IPS DF 19.7 (cell line): Measurements from ENCODE around the gene DSE.

Experiments
- DNase-seq: peaks from one replicate; pipeline ENCODE4 v3.0.0-alpha.2; 2013; ENCODE audit warnings: low read depth, low spot score

Gene DSE

DNA sequence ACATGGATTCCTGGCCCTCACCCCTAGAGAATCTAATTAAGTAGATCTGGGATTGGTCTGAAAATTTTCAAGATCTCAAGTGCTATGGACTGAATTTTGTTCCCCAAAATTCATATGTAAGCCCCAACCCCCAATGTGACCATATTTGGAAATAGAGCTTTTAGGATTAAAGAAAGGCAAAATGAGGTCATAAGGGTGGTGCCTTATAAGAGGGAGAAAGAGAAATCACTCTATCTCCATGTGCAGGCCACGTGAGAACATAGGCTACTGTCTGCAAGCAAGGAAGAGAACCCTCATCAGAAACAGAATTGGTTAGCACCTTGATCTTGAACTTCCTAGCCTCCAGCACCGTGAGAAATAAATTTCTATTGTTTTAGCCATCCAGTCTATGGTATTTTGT is 8.5 kb upstream of the DSE start:
- DNase-seq = no peak

DNA sequence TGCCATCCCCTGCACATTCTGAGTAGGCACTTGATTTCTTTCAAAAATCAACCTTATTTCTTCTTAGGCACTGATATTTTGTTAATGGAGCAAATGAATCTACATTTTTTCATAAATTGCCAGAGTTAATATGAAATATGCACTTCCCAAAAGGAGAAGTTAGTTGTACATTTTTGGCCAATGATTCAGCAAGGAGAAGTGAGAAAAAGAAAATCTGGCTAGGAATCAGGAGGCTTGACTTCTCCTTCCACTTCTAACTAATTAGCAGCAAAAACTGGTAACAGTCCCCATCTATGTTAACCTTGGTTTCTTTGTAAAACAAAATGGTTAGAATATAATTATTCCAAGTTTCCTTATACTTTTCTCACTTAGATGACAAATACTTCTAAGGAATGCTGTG is 7.0 kb upstream of the DSE start:
- no peak for DNase-seq

GRCh38 chr6:116364321-116364720 is 6.4 kb upstream of the DSE start:
- DNase-seq = no peak

GRCh38 chr6:116365743-116366142 is 5.0 kb upstream of the DSE start:
- no peak for DNase-seq

DNA sequence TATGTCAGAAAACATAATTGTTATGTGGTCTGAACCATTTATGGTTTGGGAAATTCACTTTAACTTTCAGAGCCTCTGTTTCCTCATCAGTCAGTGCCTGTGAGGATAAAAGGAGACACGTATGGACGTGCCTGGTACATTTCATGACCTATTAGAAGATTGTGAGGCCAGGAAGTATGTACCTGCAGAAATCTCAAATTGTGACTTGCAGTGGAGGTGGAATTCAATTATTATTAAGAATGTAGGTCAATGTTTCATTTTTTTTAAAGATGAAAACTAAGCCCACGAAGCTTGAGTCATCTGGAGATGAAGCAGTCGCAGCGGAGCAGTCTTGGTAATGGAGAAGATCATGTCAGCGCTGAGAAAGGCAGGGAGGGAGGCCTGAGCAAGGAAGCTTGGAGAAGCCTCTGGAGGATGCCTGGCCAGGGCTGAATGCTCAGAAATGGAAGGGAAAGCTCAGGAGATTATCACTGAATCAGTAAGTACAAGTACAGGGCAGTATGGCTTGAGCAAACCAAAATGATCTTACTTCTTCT is 3.9 kb upstream of the DSE start:
- DNase-seq = no peak

DNA sequence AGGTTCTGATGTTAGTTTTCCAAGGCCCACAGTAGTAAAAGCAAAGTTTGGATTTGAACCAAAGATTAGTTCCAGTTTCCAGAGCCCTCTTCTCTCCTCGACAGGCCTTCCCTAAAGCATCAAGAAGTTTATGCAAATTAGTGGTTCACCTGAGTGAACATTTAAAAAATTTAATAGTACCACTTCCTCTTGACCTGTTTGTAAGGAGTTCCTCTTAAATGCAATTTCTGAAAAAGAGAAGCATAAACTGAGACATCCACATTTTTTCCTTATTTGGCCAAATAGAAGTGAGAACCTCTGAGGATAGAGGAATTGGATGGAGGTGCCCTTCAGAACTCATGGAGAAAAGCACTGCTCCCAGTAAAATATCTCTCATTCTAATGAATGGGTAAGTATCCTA is 1.2 kb upstream of the DSE start:
- DNase-seq = no peak

DNA sequence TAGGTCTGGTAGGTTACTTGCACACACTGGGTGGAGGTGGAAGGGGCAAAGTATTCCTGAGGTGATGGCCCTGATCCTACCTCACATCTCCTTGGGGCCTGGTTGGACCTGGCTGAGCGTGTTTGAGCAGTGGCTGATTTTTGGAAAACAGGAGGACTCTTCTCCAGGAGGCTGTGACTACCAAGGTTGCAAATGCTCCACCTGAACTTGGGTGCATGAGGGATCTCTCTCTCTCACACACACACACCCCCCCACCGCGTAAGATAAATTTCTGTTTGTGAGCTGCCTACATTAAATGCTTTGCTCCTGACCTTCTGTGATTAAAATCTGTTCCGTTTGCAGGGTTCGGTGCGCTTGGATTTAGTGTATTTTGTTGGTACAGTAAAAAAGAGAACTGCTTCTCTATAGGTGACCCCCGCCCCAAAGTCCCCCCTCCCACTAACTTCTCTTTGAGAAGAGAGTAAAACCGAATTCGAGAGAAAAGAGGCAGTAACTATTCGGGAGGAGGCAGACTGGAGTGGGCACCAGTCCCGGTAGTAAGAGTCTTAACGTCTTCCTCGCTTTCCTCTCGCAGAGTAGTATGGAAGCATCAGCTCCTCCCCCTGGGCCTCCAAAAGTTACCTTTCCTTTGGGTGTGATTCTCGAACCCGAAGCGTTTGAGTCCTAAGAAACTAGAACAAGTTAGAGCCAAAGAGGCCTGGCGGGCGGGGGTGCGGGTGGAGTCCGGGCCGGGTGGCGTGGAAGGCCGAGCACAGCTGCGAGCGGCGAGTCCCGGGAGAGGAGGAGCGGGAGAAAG is 585 bp upstream of the DSE start:
- DNase-seq = peak; percentile 38

DNA sequence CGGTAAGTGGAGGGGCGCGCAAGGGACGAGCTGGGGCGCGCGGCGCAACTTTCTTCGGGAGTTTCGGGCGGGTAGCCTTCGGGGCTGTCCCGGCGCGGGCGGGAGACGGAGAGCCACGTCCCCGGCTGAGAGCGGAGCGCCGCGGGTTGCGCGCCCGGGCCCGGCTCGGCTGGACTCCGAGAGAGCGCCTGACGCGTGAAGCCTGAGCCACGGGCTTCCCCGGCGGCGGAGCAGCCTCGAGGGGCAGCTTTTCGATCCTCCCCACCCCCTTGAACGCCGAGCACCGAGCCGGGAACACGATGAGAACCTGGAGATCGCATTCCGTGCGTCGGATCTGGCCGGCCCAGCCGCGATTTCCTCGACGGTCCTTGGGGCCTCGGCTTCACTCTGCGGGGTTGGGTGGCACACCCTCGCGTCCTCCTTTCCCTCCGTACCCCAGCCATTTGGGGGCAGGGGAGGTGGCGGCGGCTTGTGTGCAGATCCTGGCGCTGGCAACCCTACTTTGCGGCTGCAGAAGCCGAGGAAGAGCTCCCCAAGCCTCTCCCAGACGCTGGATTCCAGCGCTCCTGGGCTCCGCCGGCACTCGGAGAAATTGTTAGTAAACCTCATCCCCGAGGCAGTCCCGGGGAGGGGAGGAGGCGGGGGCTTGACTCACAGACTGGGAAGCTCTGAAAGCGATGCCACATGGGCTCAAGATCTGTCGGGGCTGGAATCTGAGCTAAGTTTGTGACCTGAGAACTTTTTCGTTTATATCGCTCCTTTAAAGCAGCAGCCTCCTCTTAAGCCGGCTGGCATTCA is 572 bp downstream of the DSE start:
- peak; percentile 45 for DNase-seq

DNA sequence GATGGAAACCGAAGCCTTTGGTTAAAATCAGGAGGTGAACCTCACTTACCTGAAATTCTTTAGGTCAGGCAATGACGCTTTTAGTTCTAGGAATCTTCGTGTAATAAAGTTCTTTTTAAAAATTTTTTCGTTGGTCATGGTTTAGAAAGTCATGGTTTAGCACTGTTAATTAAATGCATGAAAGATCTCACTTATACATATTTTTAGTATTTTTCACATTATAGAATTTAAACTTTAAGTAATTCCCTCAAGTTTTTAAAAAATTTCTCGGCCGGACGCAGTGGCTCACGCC is 1.1 kb downstream of the DSE start:
- DNase-seq = no peak

DNA sequence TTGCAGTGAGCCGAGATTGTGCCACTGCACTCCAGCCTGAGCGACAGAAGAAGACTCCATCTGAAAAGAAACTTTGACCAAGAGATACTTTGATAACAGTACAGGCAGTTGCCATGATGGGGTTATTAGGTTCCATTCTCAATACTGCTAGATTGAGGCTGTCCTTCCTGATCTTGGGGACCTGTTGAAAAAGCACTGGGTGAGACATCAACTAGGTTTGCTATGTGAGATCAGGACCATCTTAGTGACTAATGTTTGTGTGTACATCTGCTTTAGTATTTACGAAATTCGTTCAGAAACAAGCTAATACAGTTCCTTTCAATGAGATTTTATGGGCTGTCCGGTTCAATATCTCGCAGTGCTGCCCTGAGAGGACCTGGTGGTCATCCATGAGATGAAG is 2.6 kb downstream of the DSE start:
- DNase-seq = no peak

GRCh38 chr6:116373940-116374339 is 3.2 kb downstream of the DSE start:
- DNase-seq = no peak

- no peak for DNase-seq
Measured at GRCh38 chr6:116374586-116374985, 3.8 kb downstream of the DSE start.

GRCh38 chr6:116375262-116375661 is 4.5 kb downstream of the DSE start:
- DNase-seq = no peak

DNA sequence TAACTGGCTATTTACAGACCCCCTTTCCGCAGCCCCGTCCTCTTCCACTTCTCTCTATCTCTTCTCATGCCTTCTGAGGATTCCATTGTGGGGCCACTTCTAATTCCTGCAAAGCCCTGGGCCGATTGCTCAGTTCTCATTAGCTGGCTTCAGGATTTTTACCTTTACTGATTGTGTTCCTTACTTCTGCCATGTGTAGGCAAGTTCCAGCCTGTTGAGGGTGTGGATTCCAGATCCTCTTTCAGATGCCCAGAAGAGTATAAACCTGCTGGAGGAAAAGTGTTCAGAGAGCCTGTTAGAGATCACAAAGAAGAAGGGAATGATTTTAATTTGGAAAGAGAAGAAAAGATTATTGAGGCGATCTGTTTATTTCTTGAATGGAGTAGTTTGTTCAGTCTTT is 5.4 kb downstream of the DSE start:
- DNase-seq = no peak

DNA sequence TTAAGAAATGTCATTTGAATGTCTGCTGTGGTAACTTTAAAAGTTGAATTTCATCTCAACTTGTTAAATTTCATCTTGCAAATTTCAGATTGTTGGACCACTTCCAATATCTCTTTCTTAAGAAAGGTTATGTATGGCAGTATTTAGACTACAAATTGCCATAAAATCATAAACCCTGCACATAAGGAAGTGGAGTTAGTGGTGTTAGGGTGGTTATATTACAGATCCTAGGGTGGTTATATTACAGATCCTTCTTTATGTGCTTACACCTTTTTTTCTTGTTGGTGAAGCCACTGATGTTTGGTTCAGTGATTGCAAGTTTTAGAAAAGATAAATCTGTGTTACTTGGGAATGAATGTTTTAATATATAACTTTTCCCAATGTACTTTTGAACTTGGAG is 9.0 kb downstream of the DSE start:
- DNase-seq = no peak

- no peak for DNase-seq
Measured at GRCh38 chr6:116380346-116380745, 9.6 kb downstream of the DSE start.

- no peak for DNase-seq
Measured at GRCh38 chr6:116381000-116381399, 10.3 kb downstream of the DSE start.

GRCh38 chr6:116382587-116382986 is 11.8 kb downstream of the DSE start:
- DNase-seq = no peak

GRCh38 chr6:116384727-116385458 is 14.1 kb downstream of the DSE start:
- no peak for DNase-seq

- no peak for DNase-seq
Measured at GRCh38 chr6:116385459-116385802, 14.7 kb downstream of the DSE start.

GRCh38 chr6:116385921-116386320 is 15.2 kb downstream of the DSE start:
- DNase-seq = no peak

DNA sequence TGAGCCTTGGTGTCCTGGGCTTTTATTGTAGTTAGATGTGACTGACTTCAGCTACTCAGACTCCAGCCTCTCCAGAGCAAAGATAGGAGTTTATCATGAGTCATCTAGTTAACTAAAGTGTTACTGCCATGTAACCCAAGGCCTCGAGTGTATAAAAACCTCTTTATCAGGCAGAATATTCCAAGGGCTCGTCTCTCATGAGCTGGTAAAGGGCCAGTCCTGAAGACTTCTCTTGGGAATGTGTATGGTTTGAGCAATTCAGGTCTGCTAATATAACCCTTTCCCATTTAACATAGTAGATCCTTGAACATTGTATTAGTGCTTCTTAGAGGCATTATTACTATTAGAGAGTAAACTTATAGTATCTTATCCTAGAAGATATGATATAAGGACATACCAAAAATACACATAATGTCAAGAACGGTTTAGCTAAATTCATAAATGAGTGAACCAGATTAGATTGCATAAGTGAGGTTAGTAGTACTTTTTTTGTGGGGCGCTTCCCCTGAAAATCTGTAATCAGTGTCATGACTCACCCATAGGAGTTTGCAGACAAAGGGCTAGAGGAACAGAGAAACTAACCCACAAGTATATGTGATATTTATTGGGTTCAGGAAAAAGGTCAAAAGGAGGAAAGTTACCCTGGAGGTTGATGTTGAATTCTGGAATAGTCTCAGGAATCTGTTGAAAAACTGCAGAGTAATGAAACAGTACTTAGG is 16.0 kb downstream of the DSE start:
- DNase-seq = no peak
